GM21737 (cell line): ENCODE results near the gene GLRA2.
A peak's percentile ranks its signal among the peaks of the same experiment; 100 is the strongest.

Source experiments
- ATAC-seq: cut with Tn5 transposase; IDR thresholded peaks from one replicate; pipeline ENCODE4 v1.9.1; 2021; ENCODE audit warnings: mild to moderate bottlenecking, moderate library complexity; ENCODE audit not compliant: unreplicated experiment

The GLRA2 gene

GRCh38 chrX:14529290-14529989, at the start of gene GLRA2:
GLRA2 (plus strand) TSS chrX:14529536; CDS start chrX:14530058, 522 bp downstream.
- ATAC-seq: no peak

GRCh38 chrX:14489437-14489836, 39.9 kb upstream of the GLRA2 start:
- ATAC-seq: no peak

- no peak for ATAC-seq
These were observed 37.6 kb upstream of the GLRA2 start for GRCh38 chrX:14491689-14492088.

- peak; percentile 31 for ATAC-seq
These were observed 32.7 kb upstream of the GLRA2 start for GRCh38 chrX:14496674-14497073.

- ATAC-seq: peak; percentile 71
These were observed 32.1 kb upstream of the GLRA2 start for GRCh38 chrX:14497184-14497666.

GRCh38 chrX:14501327-14501726, 28.0 kb upstream of the GLRA2 start:
- ATAC-seq: no peak

GRCh38 chrX:14504960-14505538, 24.3 kb upstream of the GLRA2 start:
- ATAC-seq: no peak

GRCh38 chrX:14505648-14506047, 23.7 kb upstream of the GLRA2 start:
- ATAC-seq: no peak

- ATAC-seq: no peak
These were observed 22.5 kb upstream of the GLRA2 start for GRCh38 chrX:14506866-14507265.

GRCh38 chrX:14508025-14508690, 21.2 kb upstream of the GLRA2 start:
- no peak for ATAC-seq

- ATAC-seq: no peak
These were observed 19.8 kb upstream of the GLRA2 start for GRCh38 chrX:14509325-14510057.

- no peak for ATAC-seq
These were observed 577 bp upstream of the GLRA2 start for GRCh38 chrX:14528629-14529289.

GRCh38 chrX:14533867-14534266, 4.5 kb downstream of the GLRA2 start:
- ATAC-seq: no peak

- no peak for ATAC-seq
These were observed 16.9 kb downstream of the GLRA2 start for GRCh38 chrX:14546190-14546589.

- ATAC-seq: no peak
These were observed 24.9 kb downstream of the GLRA2 start for GRCh38 chrX:14554131-14554715.

GRCh38 chrX:14564058-14564457, 34.7 kb downstream of the GLRA2 start:
- ATAC-seq: no peak

- no peak for ATAC-seq
These were observed 43.8 kb downstream of the GLRA2 start for GRCh38 chrX:14573161-14573560.

- no peak for ATAC-seq
These were observed 51.7 kb downstream of the GLRA2 start for GRCh38 chrX:14581081-14581480.

GRCh38 chrX:14584548-14584947, 55.2 kb downstream of the GLRA2 start:
- ATAC-seq: no peak

GRCh38 chrX:14590216-14590615, 60.9 kb downstream of the GLRA2 start:
- no peak for ATAC-seq
